Measurements from ENCODE around the gene TUBB. TPM values are rescaled to one million over a fixed set of nuclear protein-coding genes. Genes with fewer than 3 reads are reported as not detected.

Gene TUBB
- total RNA-seq, 8 experiments from 2014 or later, result 425 to 1,850 (median 943) TPM

DNA sequence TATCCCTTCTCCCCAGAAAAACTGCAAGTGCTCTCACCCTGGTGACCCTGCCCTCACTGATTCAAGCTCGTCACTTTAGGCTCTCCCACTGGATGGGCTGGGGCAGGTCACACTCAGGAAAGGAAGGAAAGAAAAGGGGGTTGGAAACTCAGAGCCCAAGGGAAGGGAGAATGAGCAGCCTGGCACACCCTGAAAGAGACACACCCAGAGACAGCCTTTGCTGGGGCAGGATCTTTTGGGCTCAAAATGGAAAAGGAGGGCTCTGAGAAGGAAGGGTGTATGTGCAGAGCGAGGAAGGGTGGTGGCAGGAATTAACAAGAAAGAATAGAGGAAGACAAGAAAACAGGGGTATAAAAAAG, 36.2 kb upstream of the TUBB start:
- Histone ChIP-seq H3K27ac (peak overlapping the region in 1 of 2 donors; percentile 49), H3K4me1 (replicated peaks in 1 of 2) (peaks cover 65 to 67% of the 10 kb centered on the region in 2 donors), H3K4me3 (peak overlapping the region; percentile 21 to 95 (median 77))
- in situ Hi-C loops (cut with MboI; ENCODE audit: low pct_unique_long_range_greater_than_20kb in 2 of 9, low sequenced_read_pairs in 9 of 9, unreplicated experiment in 9 of 9), result no loop called here
- ATAC-seq (replicated peaks in 6 of 8), result no peak
- WGBS, 10 experiments, result 0 to 78% (median 0%) methylated on average over 1 of the region's 2 CpGs; no CpG with 5 or more reads in 4 of the 10 experiments

DNA sequence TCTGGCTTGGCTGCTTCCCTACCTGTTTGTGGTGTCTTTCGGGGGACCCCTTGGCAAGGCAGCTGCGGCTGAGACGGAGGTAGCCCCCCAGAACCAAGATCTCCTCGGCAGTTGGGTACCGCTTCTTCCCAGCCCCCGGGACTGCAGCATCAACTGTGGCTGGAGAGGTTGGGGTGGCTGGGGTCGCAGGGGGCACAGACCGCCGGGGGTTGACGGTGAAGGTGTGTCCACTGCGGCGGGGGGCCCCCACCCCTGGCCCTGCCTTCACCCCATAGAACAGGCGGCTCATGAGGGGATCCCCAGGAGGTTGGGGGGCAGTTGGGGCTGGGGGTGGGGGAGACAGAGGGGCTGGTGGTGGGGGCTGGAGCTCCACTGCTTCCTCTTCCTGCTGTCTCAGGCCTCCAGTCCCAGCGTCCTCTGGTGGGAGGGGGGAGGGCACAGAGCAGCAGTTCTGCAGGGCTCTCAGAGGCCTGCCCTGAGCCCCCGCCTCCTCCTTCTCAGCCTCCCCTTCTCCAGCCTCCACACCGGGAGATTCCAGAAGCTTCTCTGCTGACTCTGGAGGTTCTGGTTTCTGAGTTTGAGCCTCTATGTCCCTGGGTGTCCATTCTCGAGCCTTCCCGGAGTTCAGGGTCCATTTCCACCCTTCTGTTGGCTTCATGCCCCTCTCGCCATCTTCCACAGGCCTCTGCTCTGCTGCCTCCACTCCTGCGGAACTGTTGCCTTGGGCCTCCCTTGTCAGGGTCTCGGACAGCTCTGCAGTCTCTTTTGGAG, 35.6 kb upstream of the TUBB start:
- Histone ChIP-seq H3K4me1 (replicated peaks in 1 of 2) (peaks cover 62 to 69% of the 10 kb centered on the region in 2 donors), H3K4me3 (peak overlapping the region; percentile 21 to 95 (median 77)), H3K27ac (peak overlapping the region in 1 of 2 donors; percentile 49)
- WGBS, 10 experiments, result 0 to 100% (median 54%) methylated on average over 1 to 4 of the region's 21 CpGs; no CpG with 5 or more reads in 3 of the 10 experiments
- in situ Hi-C loops (cut with MboI; ENCODE audit: low pct_unique_long_range_greater_than_20kb in 2 of 9, low sequenced_read_pairs in 9 of 9, unreplicated experiment in 9 of 9), result no loop called here
- no peak for ATAC-seq (replicated peaks in 6 of 8)

DNA sequence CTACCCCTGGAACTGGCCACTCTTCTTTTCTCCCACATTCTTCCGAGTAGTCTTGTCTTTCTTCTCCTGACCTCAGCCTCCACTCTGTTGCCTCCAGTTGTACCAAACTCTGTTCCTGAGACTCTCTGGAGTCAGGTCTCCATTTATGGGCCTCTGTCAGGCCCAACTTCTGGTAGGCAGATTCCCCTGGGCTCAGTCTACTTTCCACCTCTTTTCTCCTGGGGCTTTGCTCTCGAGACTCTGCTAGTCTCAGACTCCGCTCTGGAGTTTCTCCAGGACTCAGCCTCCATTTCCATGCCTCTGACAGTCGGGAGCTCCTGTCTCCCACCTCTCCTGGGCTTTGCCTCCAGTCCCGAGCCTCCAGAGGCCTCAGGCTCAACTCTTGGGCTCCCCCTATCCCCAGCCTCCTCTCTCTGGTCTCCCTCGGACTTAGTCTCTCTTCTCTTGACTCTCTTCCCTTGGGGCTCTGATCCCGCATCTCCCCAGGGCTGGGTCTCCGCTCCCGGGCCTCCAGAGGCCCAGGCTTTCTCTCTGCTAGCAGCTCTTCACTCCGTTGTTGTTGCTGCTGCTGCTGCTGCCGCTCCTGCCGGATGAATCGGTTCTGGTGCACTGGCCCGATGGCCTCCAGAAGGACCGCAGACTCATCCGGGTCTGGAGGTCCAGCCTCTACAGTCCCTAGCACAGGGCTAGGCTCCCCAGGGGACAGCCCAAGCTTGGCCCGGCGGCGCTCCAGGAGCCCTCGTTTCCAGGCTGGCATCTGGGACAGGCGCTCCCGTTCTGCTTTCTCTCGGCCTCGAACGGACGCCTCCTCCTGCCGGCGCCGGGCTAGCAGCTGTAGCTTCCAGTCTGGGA, 34.8 kb upstream of the TUBB start:
- ATAC-seq (replicated peaks in 6 of 8), result no peak
- in situ Hi-C loops (cut with MboI; ENCODE audit: low pct_unique_long_range_greater_than_20kb in 2 of 9, low sequenced_read_pairs in 9 of 9, unreplicated experiment in 9 of 9), result no loop called here
- 8 to 80% (median 44%) methylated on average over 2 to 16 of the region's 29 CpGs; no CpG with 5 or more reads in 4 of the 10 experiments for WGBS, 10 experiments
- H3K27ac ChIP-seq, result no peak overlapping the region
- H3K4me1 ChIP-seq (replicated peaks in 1 of 2), result peaks cover 65% of the 10 kb centered on the region in 2 donors
- peak overlapping the region; percentile 72 to 95 (median 78) for H3K4me3 ChIP-seq

DNA sequence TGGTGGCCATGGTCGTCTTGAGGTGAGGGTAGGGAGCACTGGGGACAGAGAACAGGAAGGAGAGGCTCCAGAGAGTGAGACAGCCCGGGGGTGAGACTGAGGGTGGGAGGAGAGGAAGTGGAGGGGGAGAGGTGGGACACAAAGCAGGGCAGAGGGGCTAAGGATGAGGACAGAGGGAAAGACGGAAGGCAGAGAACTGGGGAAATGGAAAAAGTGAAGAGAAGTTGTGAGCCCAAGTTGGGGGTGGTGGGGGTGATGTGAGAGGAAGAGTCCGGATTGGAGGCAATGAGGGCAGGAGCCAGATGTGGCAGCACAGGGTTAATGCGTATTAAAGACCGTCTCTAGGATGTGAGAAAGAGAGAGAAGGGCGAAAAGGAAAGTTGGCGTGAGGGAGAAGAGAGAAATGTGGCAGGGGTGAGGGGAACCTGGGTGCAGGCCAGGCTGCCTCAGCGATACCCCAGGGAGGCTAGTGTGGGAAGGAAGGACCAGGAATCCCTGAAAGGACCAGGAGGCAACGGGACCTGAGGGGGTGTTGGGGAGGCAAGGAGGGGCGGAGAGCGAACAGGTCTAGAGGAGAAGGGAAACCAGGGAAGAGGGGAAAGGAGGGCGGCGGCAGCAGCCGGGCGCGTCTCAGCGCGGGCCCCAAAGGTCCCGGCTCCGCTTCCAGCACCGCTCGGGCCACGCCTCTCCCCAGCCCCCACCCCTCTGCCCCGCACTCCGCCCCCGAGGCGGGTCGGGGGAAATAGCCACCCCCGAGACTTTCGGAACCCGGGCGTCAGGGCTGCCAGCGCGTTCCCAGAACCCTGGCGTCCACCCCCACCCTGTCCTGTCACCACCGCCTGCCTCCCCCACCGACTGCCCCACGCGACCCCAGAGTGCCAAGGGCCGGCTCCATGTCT, 33.9 kb upstream of the TUBB start, which contains the start of gene PPP1R18:
PPP1R18 (minus strand) TSS at position 637 of the 899 bp plus-strand sequence; CDS start at position 10, 627 bp downstream.
- peak; percentile 3 to 23 (median 12) for ATAC-seq (replicated peaks in 6 of 8)
- 0 to 35% (median 0%) methylated on average over 1 to 8 of the region's 41 CpGs; no CpG with 5 or more reads in 4 of the 10 experiments for WGBS, 10 experiments
- in situ Hi-C loops (cut with MboI; ENCODE audit: low pct_unique_long_range_greater_than_20kb in 2 of 9, low sequenced_read_pairs in 9 of 9, unreplicated experiment in 9 of 9), result no loop called here
- Histone ChIP-seq H3K4me3 (peak within 1 kb of the TSS; percentile 72 to 95 (median 78)), H3K4me1 (replicated peaks in 1 of 2) (peaks cover 64 to 65% of the 10 kb centered on the region in 2 donors), H3K27ac (peak within 1 kb of the TSS; percentile 88 to 94)

DNA sequence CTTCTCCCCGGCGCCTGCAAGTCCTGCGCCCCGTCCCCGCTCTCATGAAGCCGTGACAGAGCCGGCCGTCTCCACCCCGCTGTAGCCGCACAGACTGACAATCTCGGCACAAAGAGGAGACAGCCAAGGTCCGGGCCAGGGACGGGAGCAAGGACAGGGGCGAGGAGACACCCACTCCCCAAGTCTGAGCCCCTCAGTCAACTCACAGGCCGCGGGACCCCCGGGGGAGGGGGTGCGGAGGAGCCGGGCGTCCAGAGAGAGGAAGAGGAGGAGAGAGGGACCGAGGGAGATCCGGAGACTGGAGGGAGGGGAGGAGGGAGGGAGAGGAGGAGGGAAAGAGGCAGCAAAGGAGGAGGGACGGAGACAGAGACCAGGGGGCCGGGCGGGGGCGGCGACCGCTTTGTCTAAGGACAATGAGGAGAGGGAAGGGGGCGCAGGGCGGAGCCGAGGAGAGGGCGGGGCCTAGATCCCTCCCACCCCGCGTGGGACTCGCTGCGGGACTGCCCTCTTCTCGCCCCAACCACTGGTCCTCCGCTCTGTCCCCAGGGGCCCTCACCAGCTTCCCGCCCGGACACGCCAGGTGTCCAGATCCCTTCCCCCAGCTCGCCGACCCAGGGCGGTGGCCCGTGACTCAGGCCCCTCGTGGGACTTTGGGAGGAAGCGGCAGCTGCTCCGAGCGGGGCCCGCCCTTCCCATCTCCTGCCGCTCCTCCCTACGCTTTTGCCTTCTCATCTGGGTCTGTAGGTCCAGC, 33.1 kb upstream of the TUBB start:
- Histone ChIP-seq H3K4me1 (replicated peaks in 1 of 2) (peaks cover 60 to 63% of the 10 kb centered on the region in 2 donors), H3K27ac (peak overlapping the region; percentile 88 to 94), H3K4me3 (peak overlapping the region; percentile 72 to 95 (median 78))
- peak; percentile 52 to 77 (median 70) for ATAC-seq (replicated peaks in 6 of 8)
- 0 to 20% methylated on average over 1 to 2 of the region's 52 CpGs; no CpG with 5 or more reads in 8 of the 10 experiments for WGBS, 10 experiments
- in situ Hi-C loops (cut with MboI; ENCODE audit: low pct_unique_long_range_greater_than_20kb in 2 of 9, low sequenced_read_pairs in 9 of 9, unreplicated experiment in 9 of 9), result no loop called here

DNA sequence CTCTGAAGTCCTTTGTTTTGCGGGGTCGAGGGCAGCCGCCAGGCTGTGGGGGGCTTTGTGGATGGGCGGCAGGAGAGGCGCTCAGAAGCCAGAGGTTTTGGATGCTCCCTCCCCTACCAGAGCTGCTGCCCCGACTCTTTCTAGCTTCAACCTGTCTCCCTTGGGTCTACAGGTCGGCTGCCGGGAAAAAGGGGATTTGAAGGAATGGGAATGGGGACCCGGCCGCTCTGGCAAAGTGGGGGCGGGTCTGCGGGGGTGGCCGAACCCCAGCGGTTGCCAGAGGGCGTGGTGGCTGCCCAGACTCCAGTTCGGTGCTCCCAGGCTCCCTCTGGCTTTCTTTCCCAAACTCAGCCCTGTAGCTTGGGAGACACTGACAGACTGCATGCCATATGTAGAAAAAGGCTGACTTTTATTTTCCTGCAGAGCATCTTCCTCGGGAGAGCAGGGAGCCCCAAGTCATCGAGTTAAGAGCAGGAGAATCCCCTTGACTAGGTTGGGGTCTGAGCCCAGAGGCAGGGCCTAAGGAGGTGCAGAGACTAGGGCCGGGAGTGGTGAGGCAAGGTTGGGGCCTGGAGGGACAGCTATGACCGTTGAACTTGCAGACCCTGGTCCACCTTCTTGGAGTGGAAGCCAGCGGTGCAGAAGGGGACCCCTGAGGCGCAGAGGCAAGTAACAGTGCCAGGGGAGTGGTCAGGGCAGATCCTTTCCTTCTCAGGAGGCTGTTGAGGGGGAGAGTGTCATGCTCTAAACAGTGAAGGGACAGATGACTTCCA, 32.3 kb upstream of the TUBB start:
- peak overlapping the region; percentile 72 to 95 (median 78) for H3K4me3 ChIP-seq
- H3K4me1 ChIP-seq (replicated peaks in 1 of 2), result peaks cover 52 to 55% of the 10 kb centered on the region in 2 donors
- in situ Hi-C loops (cut with MboI; ENCODE audit: low pct_unique_long_range_greater_than_20kb in 2 of 9, low sequenced_read_pairs in 9 of 9, unreplicated experiment in 9 of 9), result no loop called here
- ATAC-seq (replicated peaks in 6 of 8), result peak in 6 of 8 experiments; percentile 1 to 5 (median 2)
- WGBS, 10 experiments, result 0 to 80% (median 36%) methylated on average over 1 to 4 of the region's 22 CpGs; no CpG with 5 or more reads in 4 of the 10 experiments
- peak overlapping the region; percentile 88 to 94 for H3K27ac ChIP-seq

DNA sequence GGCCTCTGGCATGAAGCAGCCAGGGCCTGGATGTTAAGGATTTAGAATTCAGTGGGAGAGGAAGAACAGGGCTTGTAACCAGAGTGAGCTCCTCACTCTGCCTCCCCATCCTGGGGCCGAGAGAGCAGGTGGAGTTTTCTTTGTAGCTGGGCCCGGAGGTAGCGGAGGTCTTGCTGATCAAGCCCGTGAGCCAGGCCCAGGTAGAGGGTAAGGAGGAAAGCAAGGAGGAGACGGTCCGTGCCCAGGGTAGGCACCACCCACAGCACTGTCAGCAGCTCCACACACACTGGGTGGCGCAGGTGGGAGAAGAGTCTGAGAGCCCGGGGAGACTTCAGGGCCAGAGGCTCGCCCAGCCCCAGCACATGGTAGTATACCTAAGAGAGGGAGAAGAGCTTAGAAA, 31.6 kb upstream of the TUBB start:
- WGBS, 10 experiments, result 27 to 100% (median 100%) methylated on average over 1 to 3 of the region's 9 CpGs; no CpG with 5 or more reads in 5 of the 10 experiments
- Histone ChIP-seq H3K4me3 (peak overlapping the region in 3 of 5 donors; percentile 72 to 95 (median 77)), H3K4me1 (replicated peaks in 1 of 2) (peaks cover 47 to 48% of the 10 kb centered on the region in 2 donors), H3K27ac (no peak overlapping the region)
- in situ Hi-C loops (cut with MboI; ENCODE audit: low pct_unique_long_range_greater_than_20kb in 2 of 9, low sequenced_read_pairs in 9 of 9, unreplicated experiment in 9 of 9), result no loop called here
- no peak for ATAC-seq (replicated peaks in 6 of 8)

DNA sequence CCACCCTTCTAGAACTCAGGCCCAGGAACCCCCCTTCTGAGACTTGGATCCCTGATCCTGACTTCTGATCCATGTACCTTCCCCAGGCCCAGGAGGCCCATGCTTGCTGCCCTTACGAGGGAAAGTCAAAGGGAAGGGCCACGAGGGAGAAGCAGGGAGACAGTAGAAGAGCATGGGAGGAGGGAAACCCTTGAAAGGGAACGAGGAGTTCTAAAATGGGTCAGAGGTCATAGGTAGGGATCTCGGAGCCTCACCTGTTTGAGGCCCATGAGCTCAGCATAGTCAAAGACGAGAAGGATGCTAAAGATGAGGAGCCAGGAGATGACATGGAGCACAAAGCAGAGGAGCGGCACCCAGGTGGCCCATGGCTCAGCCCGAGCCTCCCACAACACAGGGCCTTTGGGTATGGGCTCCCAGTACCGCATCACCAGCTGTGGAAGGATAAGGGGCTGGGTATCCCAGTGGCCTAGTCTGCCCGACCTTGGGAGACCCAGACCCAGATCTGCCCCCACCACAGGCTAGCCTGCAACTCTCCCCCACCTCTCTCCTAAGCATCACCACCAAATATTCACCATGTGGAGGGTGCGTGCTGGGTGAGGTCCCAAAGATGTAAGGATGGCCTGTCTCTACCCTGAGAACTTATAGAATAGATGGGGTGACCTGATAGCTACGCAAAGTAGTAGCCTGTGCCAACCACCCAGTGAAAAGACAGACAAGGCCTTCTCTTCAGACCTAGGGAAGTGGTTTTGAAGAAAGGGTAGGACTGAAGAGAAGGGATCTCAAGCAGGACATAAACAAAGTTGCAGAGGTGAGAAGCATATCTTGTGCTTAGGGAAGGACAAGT, 30.9 kb upstream of the TUBB start:
- 80 to 100% (median 91%) methylated on average over 1 to 7 of the region's 11 CpGs; no CpG with 5 or more reads in 2 of the 10 experiments for WGBS, 10 experiments

DNA sequence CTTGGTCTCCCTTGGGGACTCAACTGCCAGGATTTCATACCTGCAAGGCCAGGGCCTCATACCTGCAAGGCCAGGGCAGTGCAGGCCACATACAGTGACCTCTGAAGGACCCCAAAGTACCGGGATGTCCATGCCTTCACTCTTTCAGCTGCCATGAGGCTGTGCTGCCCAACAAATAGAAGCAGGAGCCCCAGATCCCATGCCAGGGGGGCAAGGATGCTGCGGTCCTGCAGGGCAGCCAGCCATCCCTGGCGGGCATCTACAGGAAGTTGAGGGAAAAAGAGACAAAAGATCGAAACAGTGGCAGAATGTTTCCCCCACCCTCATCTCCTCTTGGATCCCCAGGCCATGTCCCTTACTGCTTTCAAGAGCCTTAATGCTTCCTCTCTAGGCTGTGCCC, 30.2 kb upstream of the TUBB start:
- Histone ChIP-seq H3K4me3 (peak overlapping the region; percentile 53 to 96 (median 63)), H3K4me1 (replicated peaks in 1 of 2) (peaks cover 34 to 37% of the 10 kb centered on the region in 2 donors), H3K27ac (peak overlapping the region in 1 of 2 donors; percentile 87)
- 0 to 67% (median 60%) methylated on average over 1 to 3 of the region's 4 CpGs; no CpG with 5 or more reads in 5 of the 10 experiments for WGBS, 10 experiments
- ATAC-seq (replicated peaks in 6 of 8), result no peak
- in situ Hi-C loops (cut with MboI; ENCODE audit: low pct_unique_long_range_greater_than_20kb in 2 of 9, low sequenced_read_pairs in 9 of 9, unreplicated experiment in 9 of 9), result no loop called here

More for the DNA sequence above, 30.9 kb upstream of the TUBB start:
- ATAC-seq (replicated peaks in 6 of 8), result no peak
- Histone ChIP-seq H3K4me1 (replicated peaks in 1 of 2) (peaks cover 41 to 45% of the 10 kb centered on the region in 2 donors), H3K27ac (no peak overlapping the region), H3K4me3 (no peak overlapping the region)
- in situ Hi-C loops (cut with MboI; ENCODE audit: low pct_unique_long_range_greater_than_20kb in 2 of 9, low sequenced_read_pairs in 9 of 9, unreplicated experiment in 9 of 9), result no loop called here

DNA sequence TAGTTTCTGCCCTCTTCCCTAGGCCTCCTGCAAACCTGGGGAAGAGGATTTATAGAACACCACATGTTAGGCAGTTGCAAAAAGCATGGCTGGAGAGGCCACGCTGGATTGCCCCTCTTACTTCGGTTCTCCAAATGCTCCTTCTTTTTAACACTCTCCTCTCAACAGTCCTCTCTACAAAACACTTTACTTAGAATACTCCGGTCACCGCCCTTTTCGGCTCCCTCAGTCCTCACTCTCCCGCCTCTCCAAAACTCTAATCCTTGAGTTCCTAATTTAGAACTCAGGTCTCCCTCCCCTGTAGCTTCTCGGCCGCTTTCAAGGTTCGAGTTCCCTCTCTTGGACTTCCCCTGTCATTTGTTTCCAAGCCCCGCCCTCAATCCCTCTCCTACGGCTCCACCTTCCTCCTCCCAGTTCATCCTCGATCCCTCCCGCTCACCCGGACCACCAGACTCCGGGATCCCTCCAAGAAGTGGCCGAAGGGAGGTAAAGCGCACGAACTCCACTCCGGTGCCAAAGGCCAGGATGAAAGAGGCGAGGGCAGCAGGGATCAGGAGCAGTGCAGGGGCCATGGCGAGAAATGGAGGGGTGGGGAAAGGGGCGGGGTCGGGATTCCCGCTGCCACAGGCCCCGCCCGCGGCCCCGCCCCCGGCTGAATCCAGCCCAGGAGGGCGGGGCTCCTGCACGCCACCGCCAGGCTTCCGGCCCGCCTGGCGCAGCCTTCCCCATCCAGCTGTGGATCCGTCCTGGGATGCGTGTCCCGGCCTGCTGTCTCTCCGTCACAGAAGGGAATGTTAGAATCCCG, 29.5 kb upstream of the TUBB start, which contains the start of gene NRM:
NRM (minus strand) TSS at position 582 of the 805 bp plus-strand sequence; CDS start at position 572, 10 bp downstream.
- in situ Hi-C loops (cut with MboI; ENCODE audit: low pct_unique_long_range_greater_than_20kb in 2 of 9, low sequenced_read_pairs in 9 of 9, unreplicated experiment in 9 of 9), result no loop called here
- peak; percentile 29 to 72 (median 65) for ATAC-seq (replicated peaks in 6 of 8)
- Histone ChIP-seq H3K27ac (peak within 1 kb of the TSS; percentile 76 to 87), H3K4me1 (replicated peaks in 1 of 2) (peaks cover 28 to 31% of the 10 kb centered on the region in 2 donors), H3K4me3 (peak within 1 kb of the TSS; percentile 53 to 96 (median 63))
- whole genome bisulfite sequencing, 10 experiments, result 0 to 2% (median 0%) methylated on average over 2 to 14 of the region's 40 CpGs; no CpG with 5 or more reads in 3 of the 10 experiments

Measured in motor neuron (in vitro differentiated cells).